IMR-90 (cell line): ENCODE results near the gene TRAF3IP3. TPM values are rescaled to one million over a fixed set of nuclear protein-coding genes. Genes with fewer than 3 reads are reported as not detected.

ENCODE experiments used
- ATAC-seq: fragments of 200-7000 bp; cut with Tn5 transposase; 2 replicates; pipeline ENCODE4 v1.9.1; 2020; ENCODE audit warnings: low read depth, mild to moderate bottlenecking, moderate library complexity
- BruUV-seq: library from RNA; stranded (reverse); fragments of 400-500 nt; replicated peaks from 2 replicates; lab custom pipeline; 2021; lab: Mats Ljungman, UMichigan
- CTCF ChIA-PET: fragments of 300-600 bp; formaldehyde crosslinking; extraction: SDS; loops from one replicate; lab custom pipeline; 2021; ENCODE audit warnings: antibody characterized with exemption; lab: Yijun Ruan, JAX
- POLR2A ChIA-PET: fragments of 300-600 bp; sonication (Branson Sonifier 250); formaldehyde crosslinking; loops from one replicate; lab custom pipeline; 2022; ENCODE audit warnings: antibody characterized with exemption; ENCODE audit not compliant: unreplicated experiment; lab: Charles Lee
- DNase-seq: peaks from one replicate; pipeline ENCODE4 v3.0.0; 2013
- H2AFZ ChIP-seq: replicated peaks from 2 replicates; pipeline ENCODE3; 2013; ENCODE audit warnings: low read length, mild to moderate bottlenecking; ENCODE audit not compliant: poor library complexity
- H2AK5ac ChIP-seq: 2 replicates; pipeline ENCODE4 v1.6.1; 2013; ENCODE audit warnings: low read depth, low read length, inconsistent platforms
- H2AK9ac ChIP-seq: replicated peaks from 2 replicates; pipeline ENCODE3; 2013; ENCODE audit warnings: mild to moderate bottlenecking, low read depth, low read length, moderate library complexity; ENCODE audit not compliant: poor library complexity
- H2BK120ac ChIP-seq: 2 replicates; pipeline ENCODE4 v1.6.1; 2013; ENCODE audit warnings: low read depth, low read length, inconsistent platforms
- H2BK15ac ChIP-seq: 3 replicates; pipeline ENCODE4 v1.6.1; 2013; ENCODE audit warnings: low read depth, low read length, inconsistent platforms
- H2BK20ac ChIP-seq: 2 replicates; pipeline ENCODE4 v1.6.1; 2013; ENCODE audit warnings: low read depth, mild to moderate bottlenecking, inconsistent platforms, low read length, moderate library complexity
- H2BK5ac ChIP-seq: 2 replicates; pipeline ENCODE4 v1.6.1; 2013; ENCODE audit warnings: mild to moderate bottlenecking, low read depth, low read length, inconsistent platforms; ENCODE audit not compliant: poor library complexity, severe bottlenecking
- H3K14ac ChIP-seq: replicated peaks from 2 replicates; pipeline ENCODE4 v1.6.1; 2013; ENCODE audit warnings: low read depth, low read length, inconsistent platforms
- H3K18ac ChIP-seq: 2 replicates; pipeline ENCODE4 v1.6.1; 2013; ENCODE audit warnings: low read depth, low read length, control low read depth
- H3K23ac ChIP-seq: 2 replicates; pipeline ENCODE4 v1.6.1; 2013; ENCODE audit warnings: low read depth, low read length, inconsistent platforms
- H3K27ac ChIP-seq: 2 replicates; pipeline ENCODE4 v1.5.1; 2013; ENCODE audit warnings: mild to moderate bottlenecking, control low read depth, low read length; ENCODE audit not compliant: insufficient read depth
- H3K27me3 ChIP-seq: 2 replicates; pipeline ENCODE4 v1.6.1; 2013; ENCODE audit warnings: low read length; ENCODE audit not compliant: control insufficient read depth, insufficient read depth
- H3K36me3 ChIP-seq: 2 replicates; pipeline ENCODE4 v1.6.1; 2013; ENCODE audit warnings: low read length, mixed read lengths; ENCODE audit not compliant: control insufficient read depth, insufficient read depth
- H3K4ac ChIP-seq: 2 replicates; pipeline ENCODE4 v1.6.1; 2013; ENCODE audit warnings: low read depth, low read length, inconsistent platforms
- H3K4me1 ChIP-seq: 2 replicates; pipeline ENCODE4 v1.6.1; 2013; ENCODE audit warnings: low read length, mixed read lengths; ENCODE audit not compliant: control insufficient read depth, insufficient read depth
- H3K4me2 ChIP-seq: 2 replicates; pipeline ENCODE4 v1.6.1; 2013; ENCODE audit warnings: low read depth, mild to moderate bottlenecking, control low read depth, low read length, moderate library complexity
- H3K4me3 ChIP-seq: 2 replicates; pipeline ENCODE4 v1.5.1; 2013; ENCODE audit warnings: low read depth, mild to moderate bottlenecking, control low read depth, low read length, moderate library complexity; ENCODE audit not compliant: insufficient read depth
- H3K56ac ChIP-seq: 2 replicates; pipeline ENCODE4 v1.6.1; 2013; ENCODE audit warnings: low read length, inconsistent platforms; ENCODE audit not compliant: insufficient read depth; ENCODE audit errors: extremely low read depth
- H3K79me1 ChIP-seq, 2 experiments: 2 replicates each; pipeline ENCODE4 v1.6.1; 2013; ENCODE audit warnings: low read length in 2 of 2, inconsistent platforms in 1 of 2, low read depth in 1 of 2
- H3K9ac ChIP-seq: 2 replicates; pipeline ENCODE4 v1.6.1; 2013; ENCODE audit warnings: low read depth, low read length, control low read depth
- H3K9me1 ChIP-seq: 2 replicates; pipeline ENCODE4 v1.6.1; 2013; ENCODE audit warnings: low read length, inconsistent platforms; ENCODE audit not compliant: insufficient read depth
- H3K9me3 ChIP-seq: 2 replicates; pipeline ENCODE4 v1.6.1; 2013; ENCODE audit warnings: low read length; ENCODE audit not compliant: control insufficient read depth, insufficient read depth
- H4K20me1 ChIP-seq: 2 replicates; pipeline ENCODE4 v1.6.1; 2013; ENCODE audit warnings: low read length, inconsistent platforms; ENCODE audit not compliant: insufficient read depth
- H4K5ac ChIP-seq: 2 replicates; pipeline ENCODE4 v1.6.1; 2013; ENCODE audit warnings: mild to moderate bottlenecking, low read depth, low read length, control low read depth
- H4K8ac ChIP-seq, 2 experiments: 2 replicates each; pipeline ENCODE4 v1.6.1; 2013; ENCODE audit warnings: low read depth in 2 of 2, low read length in 2 of 2, control low read depth in 1 of 2, inconsistent platforms in 1 of 2
- H4K91ac ChIP-seq: 2 replicates; pipeline ENCODE4 v1.6.1; 2013; ENCODE audit warnings: low read depth, low read length, inconsistent platforms; ENCODE audit not compliant: insufficient read depth
- POLR2A ChIP-seq: IDR thresholded peaks from 2 replicates; pipeline ENCODE4 v1.6.1; 2012; ENCODE audit warnings: mild to moderate bottlenecking, low read depth, low read length
- RAD21 ChIP-seq: IDR thresholded peaks from 2 replicates; pipeline ENCODE4 v1.6.1; 2012; ENCODE audit warnings: low read length, improper control_type of control experiment
- WGBS, 2 experiments: methylation state at CpG; one replicate each; pipeline versions ENCODE4 v1.1.5 to v1.1.7; 2013; ENCODE audit warnings: missing lambda C conversion rate in 2 of 2; ENCODE audit not compliant: insufficient read length in 1 of 2; ENCODE audit errors: extremely low coverage in 2 of 2; 5-methylcytosine and 5-hydroxymethylcytosine counted together
- dilution Hi-C: fragments of 300-500 bp; cut with HindIII; formaldehyde crosslinking; loops from one replicate; pipeline ENCODE4 v1.14.3; 2018; ENCODE audit warnings: low sequenced_read_pairs; ENCODE audit not compliant: unreplicated experiment
- in situ Hi-C: fragments of 300-500 bp; cut with MboI; formaldehyde crosslinking; loops from 3 replicates; pipeline ENCODE4 v1.14.3; 2019; ENCODE audit warnings: low sequenced_read_pairs, inconsistent platforms, mixed read lengths
- intact Hi-C: fragments of 100-400 bp; cut with micrococcal nuclease; formaldehyde crosslinking; loops from 2 replicates; pipeline ENCODE4 v1.10.0; 2022
- polyA plus RNA-seq, 3 experiments: library from polyadenylated mRNA; depleted of rRNA; stranded (reverse); fragments of >200 nt; gene quantifications; 2 replicates each; pipeline ENCODE4 v1.2.3, GENCODE V29; 2012; ENCODE audit warnings: low replicate concordance in 1 of 3
- total RNA-seq: library from RNA; depleted of rRNA; stranded (reverse); fragments of >200 nt; gene quantifications from 2 replicates; pipeline ENCODE4 v1.2.3, GENCODE V29; 2012

The TRAF3IP3 gene
- total and polyA plus RNA-seq, 2 of the 4 experiments (the other 2 are of a cell fraction): 0.12 to 0.18 TPM

DNA sequence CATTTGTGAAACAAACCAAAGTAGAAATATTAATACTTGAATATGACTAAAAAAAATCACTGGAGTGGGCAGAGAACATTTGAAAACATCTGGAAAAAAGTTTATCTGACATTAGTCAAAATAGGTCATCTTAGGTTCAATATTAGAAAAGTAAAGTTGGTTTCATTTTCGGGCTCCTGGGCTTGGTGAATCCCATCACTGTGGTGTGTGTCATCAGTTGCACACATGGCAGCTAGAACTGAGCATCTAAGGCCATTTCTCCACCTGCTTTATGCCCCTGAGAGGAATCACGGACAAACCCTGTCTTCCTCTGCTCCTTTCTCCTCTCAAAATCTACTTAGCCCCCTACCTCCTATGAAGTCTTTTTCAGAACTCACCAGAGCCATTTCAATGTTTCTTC lies 45.8 kb upstream of the TRAF3IP3 start:
- Histone ChIP-seq H2BK120ac (no peak overlapping the region), H3K4me3 (no peak overlapping the region), H3K4me2 (no peak overlapping the region), H3K18ac (no peak overlapping the region), H2AFZ (no peak overlapping the region), H3K27me3 (no peaks in the 10 kb centered on the region), H3K56ac (no peak overlapping the region), H2AK9ac (no peak overlapping the region), H2BK5ac (no peak overlapping the region), H3K4me1 (no peaks in the 10 kb centered on the region; the same call in 1 of the 2 replicates), H4K91ac (no peak overlapping the region), H3K36me3 (no peaks in the 10 kb centered on the region), H4K20me1 (no peaks in the 10 kb centered on the region), H3K27ac (no peak overlapping the region), H2AK5ac (no peak overlapping the region), H3K9me1 (no peaks in the 10 kb centered on the region), H3K9ac (no peak overlapping the region), H3K79me1 (no peaks in the 10 kb centered on the region), H4K5ac (no peak overlapping the region), H3K4ac (no peak overlapping the region), H2BK20ac (no peak overlapping the region), H4K8ac (no peak overlapping the region), H3K23ac (no peak overlapping the region), H3K14ac (no peak overlapping the region), H2BK15ac (no peak overlapping the region), H3K9me3 (no peaks in the 10 kb centered on the region)
- dilution Hi-C loops: no loop called here
- BruUV-seq: no TSS peak
- no peak for ATAC-seq
- intact Hi-C loops: no loop called here
- WGBS, 2 experiments: no CpG with 5 or more reads among the region's 2 CpGs
- DNase-seq: no peak
- in situ Hi-C loops: no loop called here
- CTCF ChIA-PET: no interaction called here
- no peak for TF ChIP-seq POLR2A
- no peak for TF ChIP-seq RAD21
- POLR2A ChIA-PET: no interaction called here
